Calu3 (cell line): Measurements from ENCODE around the gene INMT. TPM values are rescaled to one million over a fixed set of nuclear protein-coding genes. Genes with fewer than 3 reads are reported as not detected.

Experiments used
- BruUV-seq: library from RNA; stranded (reverse); fragments of 400-500 nt; replicated peaks from 2 replicates; lab custom pipeline; 2021; lab: Mats Ljungman, UMichigan
- CTCF ChIA-PET: fragments of 300-600 bp; sonication (Branson Sonifier 250); formaldehyde crosslinking; loops from one replicate; lab custom pipeline; 2022; ENCODE audit warnings: antibody characterized with exemption; lab: Charles Lee
- DNase-seq: peaks from one replicate; pipeline ENCODE4 v3.0.0; 2022
- H3K27ac Mint-ChIP-seq: one replicate; pipeline ENCODE4 v1.8.0; 2022; ENCODE audit warnings: mixed read lengths; ENCODE audit not compliant: unreplicated experiment
- H3K27me3 Mint-ChIP-seq: one replicate; pipeline ENCODE4 v1.8.0; 2022; ENCODE audit warnings: mixed read lengths; ENCODE audit not compliant: unreplicated experiment
- H3K36me3 Mint-ChIP-seq: one replicate; pipeline ENCODE4 v1.8.0; 2022; ENCODE audit warnings: mild to moderate bottlenecking, moderate library complexity, mixed read lengths; ENCODE audit not compliant: insufficient read depth, unreplicated experiment
- H3K4me1 Mint-ChIP-seq: one replicate; pipeline ENCODE4 v1.8.0; 2022; ENCODE audit warnings: mild to moderate bottlenecking, low read depth, mixed read lengths; ENCODE audit not compliant: unreplicated experiment
- H3K4me3 Mint-ChIP-seq: one replicate; pipeline ENCODE4 v1.8.0; 2022; ENCODE audit warnings: mild to moderate bottlenecking, low read depth, moderate library complexity, mixed read lengths; ENCODE audit not compliant: unreplicated experiment
- H3K9me3 Mint-ChIP-seq: one replicate; pipeline ENCODE4 v1.8.0; 2022; ENCODE audit warnings: low read depth, mixed read lengths; ENCODE audit not compliant: unreplicated experiment
- CTCF ChIP-seq: fragments of 200-600 bp; IDR thresholded peaks from one replicate; pipeline ENCODE4 v1.8.0; 2022; ENCODE audit warnings: antibody characterized with exemption; ENCODE audit not compliant: unreplicated experiment
- intact Hi-C: fragments of 100-400 bp; cut with micrococcal nuclease; formaldehyde crosslinking; loops from one replicate; pipeline ENCODE4 v1.10.0; 2022; ENCODE audit not compliant: unreplicated experiment
- total RNA-seq: library from RNA; stranded (reverse); gene quantifications from 2 replicates; pipeline ENCODE4 v1.2.3, GENCODE V29; 2022

Gene INMT
- total RNA-seq, 1 experiment from 2014 or later, result not detected

- Mint-ChIP-seq H3K36me3 (no peaks in the 10 kb centered on the region), H3K4me1 (no peaks in the 10 kb centered on the region), H3K27me3 (peaks cover 54% of the 10 kb centered on the region), H3K9me3 (no peaks in the 10 kb centered on the region), H3K27ac (no peak overlapping the region), H3K4me3 (no peak overlapping the region)
- no peak for DNase-seq
- no peak for TF ChIP-seq CTCF
- BruUV-seq, result no TSS peak
- intact Hi-C loops, result no loop called here
- CTCF ChIA-PET, result interaction anchor here (0.5 to 0.6 kb wide), 3 partner anchors 163 to 449 kb away, joined by 3 to 5 read pairs (median 4); no protein-coding TSS in a partner anchor
Measured at GRCh38 chr7:30755384-30756154, 3.6 kb downstream of the INMT start.

GRCh38 chr7:30757342-30757692, 5.4 kb downstream of the INMT start:
- peaks cover 64% of the 10 kb centered on the region for H3K27me3 Mint-ChIP-seq
- H3K9me3 Mint-ChIP-seq, result no peaks in the 10 kb centered on the region
- intact Hi-C loops, result no loop called here
- H3K27ac Mint-ChIP-seq, result no peak overlapping the region
- no peaks in the 10 kb centered on the region for H3K4me1 Mint-ChIP-seq
- DNase-seq, result no peak
- CTCF ChIA-PET, result no interaction called here
- TF ChIP-seq CTCF, result no peak
- BruUV-seq, result no TSS peak
- no peak overlapping the region for H3K4me3 Mint-ChIP-seq
- H3K36me3 Mint-ChIP-seq, result no peaks in the 10 kb centered on the region

GRCh38 chr7:30760514-30761213, 8.7 kb downstream of the INMT start:
- H3K9me3 Mint-ChIP-seq, result no peaks in the 10 kb centered on the region
- no peak for DNase-seq
- no peak overlapping the region for H3K4me3 Mint-ChIP-seq
- intact Hi-C loops, result no loop called here
- CTCF ChIA-PET, result no interaction called here
- TF ChIP-seq CTCF, result no peak
- no TSS peak for BruUV-seq
- peaks cover 53% of the 10 kb centered on the region for H3K27me3 Mint-ChIP-seq
- H3K4me1 Mint-ChIP-seq, result peaks cover 8% of the 10 kb centered on the region
- no peak overlapping the region for H3K27ac Mint-ChIP-seq
- H3K36me3 Mint-ChIP-seq, result no peaks in the 10 kb centered on the region

- CTCF ChIA-PET, result no interaction called here
- intact Hi-C loops, result no loop called here
- no peaks in the 10 kb centered on the region for H3K9me3 Mint-ChIP-seq
- no peak for TF ChIP-seq CTCF
- DNase-seq, result no peak
- H3K4me1 Mint-ChIP-seq, result peaks cover 8% of the 10 kb centered on the region
- H3K4me3 Mint-ChIP-seq, result no peak overlapping the region
- peaks cover 53% of the 10 kb centered on the region for H3K27me3 Mint-ChIP-seq
- no peak overlapping the region for H3K27ac Mint-ChIP-seq
- no peaks in the 10 kb centered on the region for H3K36me3 Mint-ChIP-seq
- no TSS peak for BruUV-seq
Measured at GRCh38 chr7:30761214-30762156, 9.6 kb downstream of the INMT start.
